Endothelial cell (in vitro differentiated cells): Measurements from ENCODE around the gene MCHR2. TPM values are rescaled to one million over a fixed set of nuclear protein-coding genes. Genes with fewer than 3 reads are reported as not detected.

Source experiments
- DNase-seq: peaks from one replicate; pipeline ENCODE4 v3.0.0; 2021; ENCODE audit warnings: low spot score
- H3K27ac Mint-ChIP-seq: one replicate; pipeline ENCODE4 v1.8.0; 2021; ENCODE audit warnings: mixed read lengths, inconsistent platforms; ENCODE audit not compliant: unreplicated experiment
- H3K27me3 Mint-ChIP-seq: one replicate; pipeline ENCODE4 v1.8.0; 2021; ENCODE audit warnings: mild to moderate bottlenecking, moderate library complexity, mixed read lengths, inconsistent platforms; ENCODE audit not compliant: unreplicated experiment
- H3K36me3 Mint-ChIP-seq: one replicate; pipeline ENCODE4 v1.8.0; 2021; ENCODE audit warnings: mild to moderate bottlenecking, low read depth, mixed read lengths, inconsistent platforms; ENCODE audit not compliant: unreplicated experiment
- H3K4me1 Mint-ChIP-seq: one replicate; pipeline ENCODE4 v1.8.0; 2021; ENCODE audit warnings: mild to moderate bottlenecking, mixed read lengths, inconsistent platforms; ENCODE audit not compliant: unreplicated experiment
- H3K4me3 Mint-ChIP-seq: one replicate; pipeline ENCODE4 v1.8.0; 2021; ENCODE audit warnings: mild to moderate bottlenecking, mixed read lengths, inconsistent platforms; ENCODE audit not compliant: unreplicated experiment
- H3K9me3 Mint-ChIP-seq: one replicate; pipeline ENCODE4 v1.8.0; 2021; ENCODE audit warnings: mixed read lengths, inconsistent platforms; ENCODE audit not compliant: unreplicated experiment
- total RNA-seq: library from RNA; stranded (reverse); fragmentation: NEBNext Ultra II Directional; extraction: Animal tissue kit (Norgen Biotek cat#: 25700); gene quantifications from one replicate; pipeline ENCODE4 v1.2.1, GENCODE V29; 2021; ENCODE audit not compliant: unreplicated experiment
- TF ChIP-seq, protein P1 (sequence below): fragments of 200-600 bp; sonication (generic); IDR thresholded peaks from one replicate; pipeline ENCODE4 v1.5.0; 2021; ENCODE audit warnings: antibody characterized with exemption; ENCODE audit not compliant: unreplicated experiment

Gene MCHR2
- total RNA-seq, 1 donor from 2014 or later, result not detected

DNA sequence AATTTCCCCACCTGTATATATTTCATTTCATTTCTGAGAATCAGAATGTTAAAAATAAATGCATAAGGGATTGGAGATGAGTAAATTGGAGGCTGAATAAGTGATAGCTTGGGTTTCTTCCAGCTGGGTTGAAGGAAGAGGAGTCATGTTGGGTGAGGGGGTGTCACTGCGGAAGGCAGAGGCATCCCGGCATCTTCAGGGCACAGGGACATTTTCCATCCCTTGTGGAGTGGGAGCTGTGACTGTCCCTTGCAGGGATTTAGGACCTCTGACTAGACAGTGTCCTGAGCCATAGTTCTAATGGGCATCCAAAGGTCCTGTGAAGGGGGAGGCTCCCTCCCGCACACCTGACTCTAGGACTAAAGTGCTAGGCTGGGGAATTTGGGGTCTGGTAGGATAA lies 2.1 kb downstream of the MCHR2 start:
- Mint-ChIP-seq H3K27me3 (peaks cover 4% of the 10 kb centered on the region), H3K27ac (no peak overlapping the region), H3K36me3 (no peaks in the 10 kb centered on the region), H3K4me3 (no peak overlapping the region), H3K9me3 (no peaks in the 10 kb centered on the region), H3K4me1 (peaks cover 3% of the 10 kb centered on the region)
- TF ChIP-seq, protein P1, sequence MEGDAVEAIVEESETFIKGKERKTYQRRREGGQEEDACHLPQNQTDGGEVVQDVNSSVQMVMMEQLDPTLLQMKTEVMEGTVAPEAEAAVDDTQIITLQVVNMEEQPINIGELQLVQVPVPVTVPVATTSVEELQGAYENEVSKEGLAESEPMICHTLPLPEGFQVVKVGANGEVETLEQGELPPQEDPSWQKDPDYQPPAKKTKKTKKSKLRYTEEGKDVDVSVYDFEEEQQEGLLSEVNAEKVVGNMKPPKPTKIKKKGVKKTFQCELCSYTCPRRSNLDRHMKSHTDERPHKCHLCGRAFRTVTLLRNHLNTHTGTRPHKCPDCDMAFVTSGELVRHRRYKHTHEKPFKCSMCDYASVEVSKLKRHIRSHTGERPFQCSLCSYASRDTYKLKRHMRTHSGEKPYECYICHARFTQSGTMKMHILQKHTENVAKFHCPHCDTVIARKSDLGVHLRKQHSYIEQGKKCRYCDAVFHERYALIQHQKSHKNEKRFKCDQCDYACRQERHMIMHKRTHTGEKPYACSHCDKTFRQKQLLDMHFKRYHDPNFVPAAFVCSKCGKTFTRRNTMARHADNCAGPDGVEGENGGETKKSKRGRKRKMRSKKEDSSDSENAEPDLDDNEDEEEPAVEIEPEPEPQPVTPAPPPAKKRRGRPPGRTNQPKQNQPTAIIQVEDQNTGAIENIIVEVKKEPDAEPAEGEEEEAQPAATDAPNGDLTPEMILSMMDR, result no peak
- DNase-seq, result no peak

DNA sequence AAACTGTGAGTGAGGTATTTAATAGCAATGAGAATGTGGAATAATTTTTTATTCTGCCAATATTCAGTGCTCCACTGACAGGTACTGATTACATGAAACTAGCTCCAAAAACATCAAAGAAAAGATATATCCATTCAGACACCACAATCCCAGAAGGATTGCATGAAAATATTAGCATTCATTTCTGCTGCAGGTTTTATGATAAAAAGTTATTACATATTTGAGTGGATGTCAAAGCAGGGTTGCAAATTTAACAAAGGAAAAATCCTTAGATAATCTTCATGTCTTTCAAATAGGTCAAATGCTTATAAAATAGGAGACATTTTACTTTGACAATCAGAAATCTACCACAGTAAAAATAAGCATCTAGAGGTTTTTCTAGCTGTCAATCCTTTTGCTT lies 13.3 kb downstream of the MCHR2 start:
- Mint-ChIP-seq H3K4me3 (no peak overlapping the region), H3K27ac (no peak overlapping the region), H3K27me3 (peaks cover 3% of the 10 kb centered on the region), H3K9me3 (no peaks in the 10 kb centered on the region), H3K36me3 (no peaks in the 10 kb centered on the region), H3K4me1 (no peaks in the 10 kb centered on the region)
- TF ChIP-seq, protein P1, result no peak
- DNase-seq, result no peak

GRCh38 chr6:99979953-99980352 lies 14.1 kb downstream of the MCHR2 start:
- no peaks in the 10 kb centered on the region for H3K9me3 Mint-ChIP-seq
- H3K27ac Mint-ChIP-seq, result no peak overlapping the region
- TF ChIP-seq, protein P1, result no peak
- no peak for DNase-seq
- no peaks in the 10 kb centered on the region for H3K36me3 Mint-ChIP-seq
- H3K4me3 Mint-ChIP-seq, result no peak overlapping the region
- no peaks in the 10 kb centered on the region for H3K4me1 Mint-ChIP-seq
- peaks cover 3% of the 10 kb centered on the region for H3K27me3 Mint-ChIP-seq

DNA sequence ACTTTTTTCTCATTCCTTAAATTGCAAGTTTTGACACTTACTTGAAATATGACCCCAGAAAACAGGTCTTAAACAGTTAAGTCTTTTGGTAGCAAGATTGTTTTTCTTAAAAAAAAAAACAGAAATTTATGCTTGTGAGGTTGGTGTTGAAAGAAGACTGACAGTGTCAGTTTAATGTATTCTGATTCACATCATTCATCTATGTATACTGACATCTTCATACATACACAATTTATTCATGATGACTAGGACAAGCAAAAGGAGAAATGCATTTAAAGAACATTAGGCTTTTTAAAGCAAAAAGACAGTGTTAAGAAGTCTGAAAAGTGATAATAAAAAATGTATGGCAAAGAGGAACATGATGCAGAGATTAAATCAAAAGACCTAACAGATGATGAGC lies 27.0 kb downstream of the MCHR2 start:
- DNase-seq, result no peak
- TF ChIP-seq, protein P1, result no peak
- Mint-ChIP-seq H3K27me3 (no peaks in the 10 kb centered on the region), H3K4me3 (no peak overlapping the region), H3K9me3 (no peaks in the 10 kb centered on the region), H3K36me3 (no peaks in the 10 kb centered on the region), H3K4me1 (no peaks in the 10 kb centered on the region), H3K27ac (no peak overlapping the region)

- no peaks in the 10 kb centered on the region for H3K4me1 Mint-ChIP-seq
- H3K27ac Mint-ChIP-seq, result no peak overlapping the region
- no peak for DNase-seq
- TF ChIP-seq, protein P1, result no peak
- no peaks in the 10 kb centered on the region for H3K27me3 Mint-ChIP-seq
- no peak overlapping the region for H3K4me3 Mint-ChIP-seq
- H3K36me3 Mint-ChIP-seq, result no peaks in the 10 kb centered on the region
- H3K9me3 Mint-ChIP-seq, result no peaks in the 10 kb centered on the region
Observed at GRCh38 chr6:99960027-99960426, 34.0 kb downstream of the MCHR2 start.
